Fibroblast of mammary gland (primary cell): Measurements from ENCODE around the gene FBXL7.

Experiments used
- DNase-seq: peaks from one replicate; pipeline ENCODE4 v3.0.0-alpha.2; 2010; ENCODE audit warnings: low read depth
- H3K4me3 ChIP-seq: 2 replicates; pipeline ENCODE4 v1.5.1; 2011; ENCODE audit warnings: low read depth, mild to moderate bottlenecking, low read length, moderate library complexity; ENCODE audit not compliant: control insufficient read depth
- TF ChIP-seq, protein P1 (sequence below): conservative IDR thresholded peaks from 2 replicates; pipeline ENCODE4 v1.5.1; 2011; ENCODE audit warnings: low read depth, low read length, inconsistent platforms; ENCODE audit not compliant: control insufficient read depth, insufficient read depth

Gene FBXL7

DNA sequence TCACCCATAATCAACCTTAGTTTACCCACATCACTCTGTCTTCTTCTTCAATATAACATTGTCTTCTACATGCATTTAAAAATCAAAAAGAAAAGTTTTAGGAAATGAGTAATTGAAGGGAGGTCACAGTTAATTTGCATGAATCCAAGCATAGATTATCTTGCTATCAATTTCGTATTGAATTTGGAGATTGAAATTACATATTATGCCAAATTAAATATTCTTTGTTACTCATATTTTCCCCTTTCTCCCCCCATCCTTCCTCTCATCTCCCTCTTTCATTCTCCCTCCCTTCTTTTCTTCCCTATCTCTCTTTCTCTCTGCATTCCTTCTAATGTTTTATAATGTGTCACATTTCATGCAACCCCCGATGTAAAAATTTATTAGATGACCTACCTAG is 303.3 kb downstream of the FBXL7 start:
- TF ChIP-seq, protein P1, sequence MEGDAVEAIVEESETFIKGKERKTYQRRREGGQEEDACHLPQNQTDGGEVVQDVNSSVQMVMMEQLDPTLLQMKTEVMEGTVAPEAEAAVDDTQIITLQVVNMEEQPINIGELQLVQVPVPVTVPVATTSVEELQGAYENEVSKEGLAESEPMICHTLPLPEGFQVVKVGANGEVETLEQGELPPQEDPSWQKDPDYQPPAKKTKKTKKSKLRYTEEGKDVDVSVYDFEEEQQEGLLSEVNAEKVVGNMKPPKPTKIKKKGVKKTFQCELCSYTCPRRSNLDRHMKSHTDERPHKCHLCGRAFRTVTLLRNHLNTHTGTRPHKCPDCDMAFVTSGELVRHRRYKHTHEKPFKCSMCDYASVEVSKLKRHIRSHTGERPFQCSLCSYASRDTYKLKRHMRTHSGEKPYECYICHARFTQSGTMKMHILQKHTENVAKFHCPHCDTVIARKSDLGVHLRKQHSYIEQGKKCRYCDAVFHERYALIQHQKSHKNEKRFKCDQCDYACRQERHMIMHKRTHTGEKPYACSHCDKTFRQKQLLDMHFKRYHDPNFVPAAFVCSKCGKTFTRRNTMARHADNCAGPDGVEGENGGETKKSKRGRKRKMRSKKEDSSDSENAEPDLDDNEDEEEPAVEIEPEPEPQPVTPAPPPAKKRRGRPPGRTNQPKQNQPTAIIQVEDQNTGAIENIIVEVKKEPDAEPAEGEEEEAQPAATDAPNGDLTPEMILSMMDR = no peak
- H3K4me3 ChIP-seq = no peak overlapping the region
- DNase-seq = no peak

DNA sequence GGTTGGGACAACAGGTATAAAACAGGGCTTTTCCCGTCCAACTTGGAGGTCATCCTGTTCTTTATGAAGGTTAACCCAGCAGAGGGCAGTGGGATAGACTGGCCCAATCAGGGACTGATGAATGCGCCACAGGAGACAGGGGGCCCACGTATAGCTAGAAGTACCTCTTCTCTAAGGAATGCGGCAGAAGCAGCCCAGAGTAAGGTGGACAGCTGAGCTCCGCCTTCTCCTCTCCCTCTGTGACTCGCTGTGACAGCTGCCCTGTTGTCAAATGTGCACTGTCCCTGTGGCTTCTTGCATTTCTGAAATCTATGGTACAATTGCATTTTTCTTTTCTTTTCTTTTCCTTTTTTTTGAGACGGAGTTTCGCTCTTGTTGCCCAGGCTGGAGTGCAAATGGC is 306.6 kb downstream of the FBXL7 start:
- TF ChIP-seq, protein P1 = no peak
- no peak for DNase-seq
- no peak overlapping the region for H3K4me3 ChIP-seq

DNA sequence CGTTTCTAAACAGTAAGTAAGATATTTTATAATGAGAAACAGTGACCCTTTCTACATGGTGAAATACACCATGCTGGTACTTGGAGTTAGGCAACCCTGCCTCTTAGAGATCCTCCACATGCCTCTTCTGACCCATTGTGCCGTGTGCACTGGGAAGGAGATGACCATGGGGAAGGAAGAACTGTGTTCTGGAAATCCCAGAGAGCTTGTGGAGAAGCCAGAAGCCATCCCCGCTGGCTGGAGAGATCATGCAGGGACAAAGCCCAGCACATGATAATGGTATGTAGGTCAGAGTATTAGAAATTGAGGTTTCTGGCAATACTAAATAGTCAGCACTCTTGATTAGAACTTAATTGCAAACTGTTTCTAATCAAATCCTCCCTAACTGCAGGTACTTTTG is 307.3 kb downstream of the FBXL7 start:
- TF ChIP-seq, protein P1 = no peak
- no peak overlapping the region for H3K4me3 ChIP-seq
- peak; percentile 58 for DNase-seq

DNA sequence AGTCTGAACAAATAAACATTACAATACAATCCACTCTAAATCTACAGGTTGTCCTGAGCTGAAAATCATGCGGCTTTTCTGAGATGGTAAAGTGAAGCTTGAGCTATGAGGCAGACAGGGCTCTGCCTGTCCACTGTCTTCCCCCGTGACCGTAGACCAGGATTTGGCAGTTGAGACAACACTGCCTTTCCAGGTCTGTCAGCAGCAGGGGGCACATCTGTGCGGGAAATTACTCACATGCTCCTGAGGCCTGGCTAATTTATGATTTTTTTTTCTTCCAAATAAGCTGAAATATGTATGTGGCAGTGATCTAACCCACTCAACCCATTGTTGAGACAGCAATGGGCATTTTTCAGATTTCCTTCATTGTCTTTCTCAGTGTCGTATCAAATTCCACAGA is 307.9 kb downstream of the FBXL7 start:
- H3K4me3 ChIP-seq = no peak overlapping the region
- TF ChIP-seq, protein P1 = peak; percentile 40
- peak; percentile 70 for DNase-seq

DNA sequence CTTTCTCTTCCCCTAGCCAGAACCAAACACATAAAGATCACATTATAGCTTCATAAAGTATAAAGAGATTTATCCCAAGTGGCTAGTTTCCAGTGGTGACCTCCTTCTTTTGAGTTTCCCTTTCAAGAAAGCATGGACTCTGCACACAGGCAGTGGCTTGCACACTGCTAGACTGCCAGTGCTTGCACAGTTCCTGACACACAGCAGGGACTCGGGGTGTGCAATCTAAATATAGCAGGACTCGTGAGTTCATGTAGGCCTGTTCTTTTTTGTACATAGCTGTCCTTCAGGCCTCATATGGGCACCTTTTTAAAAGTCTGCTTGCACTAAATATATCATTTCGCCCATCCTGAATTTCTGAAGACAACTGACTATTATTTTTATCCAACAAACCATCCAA is 308.6 kb downstream of the FBXL7 start:
- TF ChIP-seq, protein P1 = no peak
- H3K4me3 ChIP-seq = no peak overlapping the region
- no peak for DNase-seq

DNA sequence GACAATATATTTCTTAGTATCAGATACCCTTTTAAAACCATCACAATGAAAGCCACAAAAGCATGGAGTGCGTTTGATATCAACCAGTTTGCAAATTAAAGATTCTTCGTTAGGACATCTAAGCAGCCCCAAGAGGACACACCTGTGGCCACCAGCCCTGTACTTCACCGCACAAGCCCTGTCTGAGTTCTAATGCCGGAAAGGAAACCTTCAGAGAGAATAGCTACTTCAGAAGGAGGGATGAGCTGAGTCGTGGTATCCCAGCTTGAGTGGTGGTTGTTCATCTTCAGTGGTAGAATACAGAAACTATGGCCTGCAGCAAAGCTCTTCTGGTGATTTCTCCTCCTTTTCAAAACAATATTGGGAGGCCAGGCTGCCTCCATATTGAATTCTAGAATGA is 319.6 kb downstream of the FBXL7 start:
- no peak overlapping the region for H3K4me3 ChIP-seq
- TF ChIP-seq, protein P1 = no peak
- no peak for DNase-seq

DNA sequence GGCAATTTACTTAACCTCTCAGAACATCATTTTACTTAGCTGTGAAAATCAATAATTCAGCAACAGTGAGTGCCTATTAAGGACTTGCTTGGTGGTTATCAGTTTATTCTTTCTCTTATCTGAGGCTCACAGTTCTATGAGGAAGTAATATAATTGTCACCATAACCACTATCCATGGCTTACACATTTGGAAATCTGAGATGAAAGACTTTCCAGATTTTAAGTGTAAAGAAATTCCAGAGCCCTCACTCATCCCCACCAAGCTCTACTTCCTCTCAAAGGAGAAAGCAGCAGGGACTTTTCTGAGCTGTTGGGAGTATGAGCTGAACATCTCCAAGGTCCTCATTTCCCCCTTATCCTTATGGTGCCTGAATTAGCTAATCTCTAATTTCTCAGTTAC is 321.5 kb downstream of the FBXL7 start:
- TF ChIP-seq, protein P1 = no peak
- DNase-seq = peak; percentile 26
- H3K4me3 ChIP-seq = no peak overlapping the region
